Stimulated activated CD4-positive, alpha-beta T cell treated with anti-CD3 and anti-CD28 coated beads, Interleukin-4, amount 100 ng/mL, for 1 hour (primary cell): ENCODE results near the gene TADA1.
"Not testable (repeated sequence)": the region's sequence is repeated elsewhere in the genome, so short reads cannot be mapped to it uniquely, and the experiment has no call there.

ENCODE experiments used
- DNase-seq: peaks from one replicate; pipeline ENCODE4 v3.0.0-alpha.2; 2020

The TADA1 gene

DNA sequence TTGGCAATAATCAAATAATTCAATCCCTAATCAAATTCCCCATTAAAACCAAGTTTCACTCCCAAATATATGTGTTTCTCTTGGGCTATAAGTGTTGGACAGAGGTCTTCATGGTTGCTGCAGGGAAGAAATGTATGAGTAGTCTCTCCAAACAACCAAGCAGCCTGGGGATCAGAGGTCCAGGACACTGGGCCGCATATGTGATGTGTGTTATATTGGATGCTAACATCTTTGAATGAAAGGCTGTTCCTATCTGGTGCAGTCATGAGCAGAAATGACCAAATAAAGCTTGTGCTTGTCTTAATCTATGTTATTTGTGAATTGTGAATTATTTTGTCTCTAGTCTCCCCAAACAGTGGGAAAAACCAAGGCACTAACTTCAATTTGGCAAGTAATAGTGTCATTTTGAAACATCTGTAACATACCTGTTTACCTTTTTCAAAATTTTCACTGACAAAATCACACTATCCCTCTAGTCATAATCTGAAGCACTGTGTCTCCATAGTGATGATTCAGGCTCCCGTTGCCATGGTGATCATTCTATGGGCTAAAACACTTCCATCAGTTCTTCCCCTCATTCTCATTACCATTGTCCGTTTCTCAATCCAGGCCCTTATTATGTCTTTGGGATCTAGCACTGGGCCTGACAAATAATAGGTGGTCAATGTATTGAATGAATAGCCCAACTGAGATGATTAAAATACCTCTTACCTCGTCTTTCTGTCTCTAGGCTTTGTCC, 12.5 kb upstream of the TADA1 start:
- no peak for DNase-seq

DNA sequence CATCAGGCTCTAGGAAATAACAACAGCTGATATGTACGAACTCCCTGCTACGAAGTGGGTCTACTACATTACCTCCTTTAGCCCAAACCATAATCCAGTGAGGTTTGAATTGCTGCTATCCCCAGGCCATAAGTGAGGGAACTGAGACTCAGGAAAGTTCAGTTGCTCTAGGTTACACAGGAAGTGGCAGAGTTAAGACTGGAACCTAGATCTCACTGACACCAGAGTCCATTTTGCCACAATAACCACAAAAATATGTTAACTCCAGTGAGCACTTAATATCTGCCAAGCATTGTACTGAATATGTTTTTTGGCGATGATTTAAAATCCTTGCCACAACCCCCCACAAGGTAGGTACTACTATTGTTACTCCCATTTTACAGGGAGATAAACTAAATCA, 8.9 kb upstream of the TADA1 start:
- no peak for DNase-seq

DNA sequence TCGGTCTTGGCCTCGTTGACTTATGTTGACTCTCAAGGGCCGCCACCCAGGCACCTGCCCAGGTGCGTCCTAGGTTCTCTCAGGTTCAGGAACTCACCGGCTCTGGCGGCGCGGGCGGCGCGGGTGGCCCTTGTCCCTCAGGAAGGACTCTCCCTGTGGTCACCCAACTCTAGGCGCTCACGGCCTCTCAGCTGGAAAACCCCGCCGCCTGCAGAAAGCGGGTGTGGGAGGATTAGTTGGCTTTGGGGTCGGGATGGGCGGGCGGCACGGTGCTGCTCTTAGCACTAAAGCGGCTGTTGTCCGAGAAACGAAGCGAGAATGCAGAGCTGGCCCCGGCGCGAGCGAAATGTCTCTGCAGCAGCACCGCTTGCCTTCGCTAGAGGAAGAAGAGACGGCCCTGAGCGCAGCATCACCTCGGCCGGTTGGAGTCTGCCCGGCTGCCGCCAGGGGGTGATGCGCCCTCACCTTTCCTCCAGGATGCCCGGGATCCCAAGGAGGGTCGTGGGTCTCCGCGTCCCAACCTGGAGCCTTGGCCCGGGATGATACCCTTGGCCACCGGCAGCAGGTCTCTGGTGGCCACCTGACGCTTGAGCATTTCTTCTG, 8.1 kb upstream of the TADA1 start:
- peak; percentile 41 for DNase-seq

DNA sequence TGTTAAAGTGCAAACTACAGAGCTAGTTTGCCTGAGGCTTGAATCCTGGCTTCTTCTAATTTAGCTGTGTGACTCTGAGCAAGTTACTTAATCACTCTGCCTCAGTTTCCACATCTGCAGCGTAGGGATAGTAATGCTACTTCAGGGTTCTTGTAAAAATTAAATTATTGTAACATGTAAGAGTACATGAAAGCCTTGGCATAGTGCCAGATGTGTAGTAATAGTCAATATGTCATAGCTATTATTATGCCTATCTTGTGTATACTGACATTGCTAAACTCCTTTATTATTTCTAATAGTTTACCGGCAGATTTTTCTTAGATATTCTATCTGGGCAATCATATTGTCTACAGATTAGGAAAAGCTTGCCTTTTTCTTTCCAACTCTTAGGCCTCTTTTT, 6.8 kb upstream of the TADA1 start:
- DNase-seq, result no peak

DNA sequence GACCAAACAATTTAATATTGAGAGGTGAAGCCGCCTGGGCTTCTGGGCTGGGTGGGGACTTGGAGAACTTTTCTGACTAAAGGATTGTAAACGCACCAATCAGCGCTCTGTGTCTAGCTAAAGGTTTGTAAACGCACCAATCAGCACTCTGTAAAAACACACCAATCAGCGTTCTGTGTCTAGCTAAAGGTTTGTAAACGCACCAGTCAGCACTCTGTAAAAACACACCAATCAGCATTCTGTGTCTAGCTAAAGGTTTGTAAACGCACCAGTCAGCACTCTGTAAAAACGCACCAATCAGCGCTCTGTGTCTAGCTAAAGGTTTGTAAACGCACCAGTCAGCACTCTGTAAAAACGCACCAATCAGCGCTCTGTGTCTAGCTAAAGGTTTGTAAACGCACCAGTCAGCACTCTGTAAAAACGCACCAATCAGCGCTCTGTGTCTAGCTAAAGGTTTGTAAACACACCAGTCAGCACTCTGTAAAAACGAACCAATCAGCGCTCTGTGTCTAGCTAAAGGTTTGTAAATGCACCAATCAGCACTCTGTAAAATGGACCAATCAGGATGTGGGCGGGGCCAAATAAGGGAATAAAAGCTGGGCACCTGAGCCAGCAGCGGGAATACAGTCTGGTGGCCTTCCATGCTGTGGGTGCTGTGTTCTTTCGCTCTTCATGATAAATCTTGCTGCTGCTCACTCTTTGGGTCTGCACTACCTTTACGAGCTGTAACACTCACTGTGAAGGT, 2.3 kb upstream of the TADA1 start:
- not testable (repeated sequence) for DNase-seq

DNA sequence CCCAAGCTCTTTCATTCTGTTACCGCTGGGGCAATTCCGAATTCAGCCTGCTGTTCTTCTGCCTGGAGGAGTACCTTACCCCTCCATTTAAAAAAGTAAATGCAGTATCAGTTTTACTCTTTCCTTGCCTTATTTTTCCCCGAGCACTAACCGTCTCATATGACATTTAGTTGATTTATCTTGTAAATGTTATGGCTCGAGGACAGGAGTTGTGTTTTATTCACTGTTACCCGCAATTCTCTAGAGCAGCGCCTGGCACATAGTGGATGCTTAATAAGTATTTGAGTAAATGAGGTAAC, 425 bp upstream of the TADA1 start:
- DNase-seq, result no peak

DNA sequence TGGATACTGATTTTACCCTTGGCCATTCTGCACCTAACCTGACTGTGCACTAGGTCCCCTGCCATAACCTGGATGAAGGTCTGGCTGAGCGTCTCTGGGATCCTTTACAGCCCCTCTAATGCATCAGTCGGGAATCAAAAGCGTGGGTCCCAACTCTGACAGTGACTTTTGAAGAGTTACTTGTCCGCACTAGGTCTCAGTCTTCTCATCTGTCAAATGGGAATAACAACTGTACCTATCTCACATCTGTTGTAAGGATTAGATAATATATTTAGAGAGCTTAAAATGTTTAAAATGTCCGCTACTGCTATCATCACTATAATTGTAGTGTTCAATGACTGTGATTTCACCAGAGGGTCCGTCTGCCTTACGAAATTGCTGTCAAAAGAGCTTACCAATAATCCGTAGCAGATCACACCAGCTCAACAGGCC, 746 bp downstream of the TADA1 start:
- DNase-seq, result no peak

DNA sequence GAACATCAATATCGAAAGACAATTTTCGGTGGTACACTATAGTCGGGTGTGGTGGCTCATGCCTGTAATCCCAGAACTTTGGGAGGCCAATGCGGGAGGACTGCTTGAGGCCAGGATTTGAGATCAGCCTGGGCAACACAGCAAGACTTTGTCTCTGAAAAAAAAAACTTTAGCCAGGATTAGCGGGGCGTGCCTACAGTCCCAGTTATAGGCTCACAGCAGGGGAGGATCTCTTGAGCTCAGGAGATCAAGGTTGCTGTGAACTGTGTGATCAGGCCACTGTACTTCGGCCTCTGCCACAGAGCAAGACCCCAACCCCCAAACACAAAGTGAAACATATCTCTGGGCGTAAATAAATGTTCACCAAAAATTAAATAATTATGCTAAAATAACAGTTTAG, 1.6 kb downstream of the TADA1 start:
- no peak for DNase-seq

DNA sequence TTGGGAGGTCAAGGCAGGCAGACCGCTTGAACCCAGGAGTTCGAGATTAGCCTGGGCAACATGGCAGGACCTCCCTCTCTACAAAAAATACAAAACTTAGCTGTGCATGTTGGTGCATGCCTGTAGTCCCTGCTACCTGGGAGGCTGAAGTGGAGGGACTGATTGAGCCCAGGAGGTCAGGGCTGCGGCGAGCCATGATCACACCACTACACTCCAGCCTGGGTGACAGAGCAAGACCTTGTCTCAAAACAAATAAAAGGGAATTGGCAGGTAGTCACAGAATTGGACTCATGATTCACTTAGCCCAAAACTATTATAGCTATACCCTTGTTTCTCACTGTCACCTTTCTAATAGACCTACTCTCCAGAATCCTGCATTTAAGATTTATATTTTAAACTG, 5.5 kb downstream of the TADA1 start:
- no peak for DNase-seq

DNA sequence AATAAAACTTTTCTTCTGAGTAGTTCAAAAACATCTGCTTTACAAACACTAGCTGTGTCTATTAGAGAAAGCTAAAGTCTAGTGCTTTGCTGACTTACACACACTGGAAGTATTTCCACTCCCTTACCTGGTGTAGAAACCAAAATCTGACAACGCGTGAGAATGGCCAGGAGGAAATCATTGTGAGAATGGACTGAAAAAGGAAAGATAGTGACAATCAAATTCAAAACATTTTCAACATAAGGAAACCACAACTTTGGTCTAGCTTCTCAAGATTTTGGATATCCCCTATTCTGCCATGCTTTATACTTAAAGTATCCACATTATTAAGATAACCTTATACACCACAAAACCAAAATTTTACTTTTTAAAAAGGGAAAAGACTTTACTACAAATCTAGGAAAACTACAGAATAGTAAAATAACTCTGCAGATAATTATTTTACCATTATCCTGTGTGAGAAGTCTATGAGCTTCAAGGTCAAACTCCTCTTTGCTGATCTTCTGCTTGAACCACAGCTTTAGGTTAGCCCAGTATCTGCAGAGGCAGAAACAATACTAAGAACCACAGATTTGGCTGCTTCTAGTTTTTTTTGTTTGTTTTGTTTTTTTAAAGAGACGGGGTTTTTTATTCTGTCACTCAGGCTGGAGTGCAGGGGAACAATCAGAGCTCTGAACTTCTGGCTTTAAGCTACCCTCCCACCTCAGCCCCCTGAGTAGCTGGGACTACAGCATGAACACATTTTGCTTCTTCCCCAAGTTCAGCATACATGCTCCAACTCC, 6.6 kb downstream of the TADA1 start:
- no peak for DNase-seq

DNA sequence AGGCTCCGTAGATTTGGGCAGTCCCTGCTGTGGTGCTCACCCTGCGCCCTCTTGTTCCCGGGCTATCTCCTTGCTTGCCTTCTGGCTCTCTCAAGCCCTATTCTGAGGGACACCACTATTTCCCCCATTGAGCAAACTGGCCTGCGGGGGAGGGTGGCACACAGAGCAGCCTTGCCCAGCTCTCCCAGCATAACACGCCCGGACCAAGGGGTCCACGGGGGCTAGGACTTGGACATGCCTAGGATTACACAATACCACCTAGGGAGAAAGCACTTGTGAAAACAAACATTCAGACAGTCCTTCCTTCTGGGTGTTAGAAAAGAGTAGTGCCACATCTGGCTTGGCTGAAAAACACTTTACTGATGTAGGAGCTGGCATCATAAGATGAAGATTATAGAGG, 7.4 kb downstream of the TADA1 start:
- DNase-seq, result no peak

DNA sequence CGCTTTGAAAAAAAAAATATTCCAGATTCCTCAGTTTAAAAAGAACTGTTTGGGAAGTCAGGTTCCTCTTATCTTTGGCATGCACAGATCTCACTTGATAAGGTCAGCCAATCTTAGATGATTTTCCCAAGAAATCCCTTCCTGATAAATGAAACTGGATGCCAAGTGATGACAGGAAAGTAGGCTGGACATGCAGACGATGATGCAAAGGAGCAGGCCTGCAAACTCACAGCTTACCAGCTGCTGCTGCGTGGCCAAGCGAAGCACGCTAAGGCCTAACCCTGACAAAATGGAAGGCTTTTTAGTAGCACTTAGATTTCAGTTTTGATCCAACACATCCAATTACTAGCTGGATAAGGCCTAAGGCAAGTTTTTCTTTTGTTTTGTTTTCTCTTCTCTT, 10.1 kb downstream of the TADA1 start:
- DNase-seq, result no peak

DNA sequence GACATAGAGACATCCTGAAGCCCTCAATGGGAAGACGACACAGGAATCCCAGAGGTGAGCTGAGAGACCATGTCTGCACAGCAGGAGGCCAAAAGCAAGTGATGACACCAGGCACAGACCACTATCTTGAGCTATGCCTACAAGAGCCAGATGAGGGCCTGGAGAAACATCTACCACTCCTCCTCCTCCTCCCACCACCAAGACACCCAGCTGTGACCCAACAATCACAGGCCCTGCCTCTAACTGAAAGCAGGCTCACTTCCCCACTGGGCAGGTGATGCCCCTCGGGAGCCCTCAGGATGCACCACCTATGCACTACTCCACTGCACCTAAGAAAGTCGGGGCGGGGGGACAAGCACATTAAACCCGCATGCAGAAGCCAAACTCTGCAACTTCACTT, 16.5 kb downstream of the TADA1 start:
- no peak for DNase-seq

DNA sequence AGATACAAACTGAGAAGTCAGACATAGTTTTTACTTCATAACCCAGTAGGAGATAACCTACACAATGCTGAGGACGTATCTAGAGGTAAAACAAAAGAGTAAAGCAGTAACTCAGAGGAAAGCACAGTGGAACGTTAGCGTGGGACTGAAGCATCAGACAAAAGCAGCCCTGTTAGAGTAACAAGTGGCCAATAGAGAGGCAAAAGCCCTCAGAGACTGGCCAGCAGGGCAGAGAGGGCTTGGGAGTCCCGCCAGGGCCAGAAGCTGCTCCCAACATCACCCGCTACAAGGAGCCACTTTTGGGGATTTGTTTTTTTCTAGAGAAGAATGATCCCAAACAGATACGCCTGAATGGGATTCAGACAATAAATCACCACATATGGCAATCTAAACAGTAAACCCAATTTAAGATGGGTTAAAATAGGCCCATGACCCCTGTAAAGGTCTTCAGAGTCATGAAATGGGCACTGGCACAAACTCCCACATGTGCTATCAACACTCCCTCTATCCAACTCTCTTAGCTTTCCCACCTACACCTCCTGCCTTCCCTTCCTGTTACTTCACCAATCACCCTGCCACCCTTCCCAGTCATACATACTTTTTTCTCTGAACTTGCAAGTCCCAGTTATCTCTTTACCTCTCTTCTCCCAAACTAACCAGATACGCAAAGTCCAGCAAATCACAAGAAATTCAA, 17.2 kb downstream of the TADA1 start:
- no peak for DNase-seq

DNA sequence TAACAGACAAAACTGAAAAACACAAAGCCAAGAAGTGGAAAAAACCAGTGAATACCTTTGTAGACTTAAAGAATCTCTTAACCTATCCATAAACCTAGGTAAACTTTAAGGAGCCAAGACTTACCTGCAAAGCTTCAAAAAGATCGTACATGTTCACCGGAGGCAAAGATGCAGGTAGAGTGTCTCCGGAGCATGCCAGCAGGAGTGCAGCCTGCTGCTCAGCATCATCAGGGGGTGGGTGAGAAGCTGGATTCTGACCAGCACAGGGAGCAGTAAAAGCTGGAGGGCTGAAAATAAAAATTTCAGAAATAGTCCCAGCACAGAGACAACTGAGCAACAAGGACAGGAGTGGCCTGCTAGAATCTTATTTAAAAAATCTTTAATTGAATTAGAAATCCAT, 18.1 kb downstream of the TADA1 start:
- no peak for DNase-seq

DNA sequence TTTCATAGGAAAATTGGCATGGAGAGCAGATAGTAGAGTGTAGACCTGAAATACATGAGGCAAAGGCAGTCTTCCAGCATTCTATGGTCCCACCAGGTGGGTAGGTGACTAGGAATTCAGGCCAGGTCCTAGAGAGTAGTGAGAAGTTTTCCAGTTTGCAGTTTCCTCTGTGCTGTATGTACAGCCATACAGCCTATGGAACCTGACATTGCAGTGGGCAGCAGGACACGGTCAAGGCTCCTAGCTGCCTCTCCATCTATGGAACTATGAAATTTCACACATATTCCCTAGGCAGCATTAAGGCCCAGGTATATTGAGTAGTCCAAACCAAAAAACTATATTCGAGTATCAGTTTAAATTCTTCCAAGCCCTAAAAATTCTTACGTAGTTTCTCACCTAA, 20.5 kb downstream of the TADA1 start:
- DNase-seq, result no peak

DNA sequence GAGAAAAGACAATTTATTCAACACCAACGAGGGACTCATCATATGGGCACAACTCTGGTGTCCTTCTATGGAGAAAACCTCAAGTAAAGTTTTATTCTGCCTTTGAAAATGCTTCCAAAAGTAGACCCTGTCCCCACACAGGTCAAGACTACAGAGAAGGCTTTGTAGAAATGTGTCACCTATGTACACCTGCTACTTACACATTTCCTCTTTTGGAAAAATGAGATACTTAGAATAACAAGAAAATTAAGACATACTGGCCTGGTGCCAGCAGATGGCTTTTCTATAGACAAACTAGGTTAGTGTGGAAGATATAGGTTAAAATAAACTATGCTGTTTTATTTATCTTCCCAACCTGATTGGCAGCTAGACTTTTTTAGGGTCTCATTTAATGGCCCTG, 23.1 kb downstream of the TADA1 start:
- DNase-seq, result no peak

DNA sequence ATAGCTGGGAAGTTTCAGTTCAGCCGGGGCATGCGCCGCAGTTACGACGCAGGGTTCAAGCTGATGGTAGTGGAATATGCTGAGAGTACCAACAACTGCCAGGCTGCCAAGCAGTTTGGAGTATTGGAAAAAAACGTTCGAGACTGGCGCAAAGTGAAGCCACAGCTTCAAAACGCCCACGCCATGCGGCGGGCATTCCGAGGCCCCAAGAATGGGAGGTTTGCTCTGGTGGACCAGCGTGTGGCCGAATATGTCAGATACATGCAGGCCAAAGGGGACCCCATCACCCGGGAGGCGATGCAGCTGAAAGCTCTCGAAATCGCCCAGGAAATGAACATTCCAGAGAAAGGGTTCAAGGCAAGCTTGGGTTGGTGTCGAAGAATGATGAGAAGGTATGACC, 26.9 kb downstream of the TADA1 start:
- no peak for DNase-seq

DNA sequence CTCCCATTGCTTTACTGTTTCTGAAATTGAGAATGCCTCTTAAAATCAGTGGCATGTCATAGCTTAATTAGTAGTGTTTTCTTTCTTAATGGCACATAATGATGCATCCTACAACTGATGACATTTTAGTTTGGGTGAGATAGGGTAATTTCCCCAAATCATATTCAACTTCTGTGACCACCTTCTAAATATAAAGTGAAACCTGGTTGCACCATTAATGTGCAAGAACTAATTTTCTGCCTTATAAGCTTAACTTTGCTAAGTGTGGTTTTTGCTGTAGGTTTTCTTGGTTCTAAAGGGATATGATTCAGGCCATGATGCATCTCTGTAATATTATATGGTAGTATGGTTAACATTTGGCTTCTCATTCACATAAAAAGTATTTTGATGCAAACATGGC, 27.9 kb downstream of the TADA1 start:
- no peak for DNase-seq

DNA sequence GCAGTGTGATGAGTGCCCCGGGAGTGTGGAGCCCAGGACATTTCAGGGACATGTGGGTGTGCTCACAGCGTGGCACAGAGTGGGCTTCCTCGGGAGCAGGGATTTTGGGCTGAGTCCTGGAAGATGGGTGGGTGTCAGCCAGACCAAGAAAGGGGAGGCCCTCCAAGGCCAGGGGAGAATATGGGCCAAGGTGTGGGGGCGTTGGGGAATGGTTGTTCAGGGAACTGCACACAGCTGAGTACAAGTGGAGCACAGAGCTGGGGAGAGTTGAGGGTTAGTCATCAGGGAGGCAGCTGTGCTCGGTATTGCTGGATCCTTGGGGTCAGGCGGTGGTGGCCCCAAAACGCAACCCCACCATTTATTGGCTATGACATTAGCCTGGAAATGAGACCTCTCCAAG, 31.3 kb downstream of the TADA1 start:
- no peak for DNase-seq

DNA sequence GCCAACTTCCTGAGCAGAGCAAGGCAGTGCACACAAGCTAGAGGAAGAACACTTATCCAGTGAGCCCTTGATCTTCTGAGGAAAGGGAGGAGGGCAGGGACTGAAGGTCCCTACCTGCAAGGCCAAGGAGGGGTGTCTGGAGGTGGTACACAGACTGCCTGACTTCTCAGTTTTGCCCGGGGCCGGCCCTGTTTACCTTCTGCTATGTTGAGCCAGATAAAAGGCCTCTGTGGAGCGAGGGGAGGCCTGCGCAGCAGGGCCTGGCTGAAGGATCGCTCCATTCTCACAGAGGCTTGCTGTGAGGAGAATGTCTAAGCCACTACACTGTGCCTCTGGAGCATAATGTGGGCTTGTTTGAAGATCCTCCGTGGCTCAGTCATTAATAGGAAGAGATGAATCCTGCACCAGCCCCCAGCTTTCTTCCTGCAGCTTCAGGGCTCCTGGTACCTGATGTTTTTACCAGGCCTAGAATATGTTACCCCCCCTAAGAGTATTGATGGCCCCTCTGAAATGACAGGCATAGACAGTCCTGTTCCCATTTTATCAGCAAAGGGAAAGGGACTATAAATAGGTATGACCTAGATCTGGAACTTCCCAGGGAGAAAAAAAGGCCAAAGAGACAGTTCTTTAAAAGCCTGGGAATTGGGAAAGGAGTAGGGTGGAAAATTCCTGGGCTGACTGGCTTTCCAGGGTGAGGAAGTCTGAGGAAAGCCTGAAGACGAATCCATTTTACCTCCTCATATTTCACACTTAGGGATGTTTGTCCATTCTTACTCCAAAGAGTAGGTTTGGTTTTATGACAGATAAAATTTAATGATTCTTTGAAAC, 32.1 kb downstream of the TADA1 start:
- no peak for DNase-seq

DNA sequence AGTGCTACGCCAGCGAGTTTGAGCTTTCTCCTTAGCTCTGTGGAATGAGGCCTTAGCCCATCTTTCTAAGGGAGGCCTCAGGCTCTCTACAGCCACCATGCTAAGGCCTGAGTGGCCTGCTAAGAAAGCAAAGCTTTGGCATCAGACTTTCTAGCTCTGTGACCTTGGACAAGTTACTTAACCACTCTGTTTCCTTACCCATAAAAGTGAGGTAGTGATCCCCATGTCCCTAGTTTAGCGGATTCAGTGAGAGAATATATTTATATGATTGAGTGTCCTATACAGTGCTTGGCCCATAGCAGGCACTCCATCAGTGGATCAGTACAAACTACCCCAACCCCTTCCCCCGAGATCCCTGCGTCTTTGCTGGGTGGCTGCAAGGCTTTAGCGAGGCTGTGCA, 32.7 kb downstream of the TADA1 start:
- no peak for DNase-seq
